CD4-positive, alpha-beta T cell treated with Interleukin-21 for 1 hour (primary cell): ENCODE data around the gene GRID1.

ENCODE experiments used
- DNase-seq: peaks from one replicate; pipeline ENCODE4 v3.0.0-alpha.2; 2020

The GRID1 gene

DNA sequence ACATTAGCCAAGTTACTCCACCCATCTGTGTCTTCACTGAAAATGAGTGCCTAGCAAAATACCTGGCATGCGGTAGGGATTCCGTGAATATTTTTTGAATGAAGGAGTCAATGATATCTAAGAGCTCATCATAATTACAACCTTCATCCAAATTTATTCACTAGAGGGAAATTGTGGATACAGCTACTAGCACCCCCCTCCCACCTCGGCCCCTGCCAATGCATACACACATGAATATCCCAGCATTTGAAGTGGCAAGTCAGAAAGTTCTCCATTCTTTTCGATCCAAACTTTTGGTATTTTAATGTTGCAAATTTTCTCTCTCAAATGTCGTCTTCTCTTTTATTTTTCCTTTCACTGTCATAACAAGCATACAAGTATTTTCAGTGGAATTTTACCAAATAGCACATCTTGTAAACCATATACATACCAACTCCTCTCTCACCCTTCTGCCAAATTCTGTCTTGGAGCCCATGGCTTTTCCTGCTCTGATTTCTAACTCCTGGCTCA, 164.3 kb downstream of the GRID1 start:
- no peak for DNase-seq

DNA sequence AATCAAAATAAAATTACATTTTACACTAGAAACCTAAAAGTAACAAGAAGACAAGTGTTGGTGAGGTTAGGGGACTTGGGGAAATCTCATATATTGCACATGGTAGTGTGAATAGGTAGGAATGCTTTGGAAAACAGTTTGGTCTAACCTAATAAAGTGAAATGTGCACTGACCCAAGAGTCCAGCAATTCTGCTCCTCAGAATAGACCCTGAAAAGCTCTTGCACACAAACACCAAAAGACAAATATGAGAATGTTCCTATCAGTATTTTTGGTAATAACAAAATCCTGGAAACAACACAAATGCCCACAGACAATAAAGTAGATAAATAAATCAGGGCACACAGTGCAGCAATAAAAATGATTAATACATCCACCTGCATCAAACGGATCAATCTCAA, 165.7 kb downstream of the GRID1 start:
- DNase-seq = no peak

DNA sequence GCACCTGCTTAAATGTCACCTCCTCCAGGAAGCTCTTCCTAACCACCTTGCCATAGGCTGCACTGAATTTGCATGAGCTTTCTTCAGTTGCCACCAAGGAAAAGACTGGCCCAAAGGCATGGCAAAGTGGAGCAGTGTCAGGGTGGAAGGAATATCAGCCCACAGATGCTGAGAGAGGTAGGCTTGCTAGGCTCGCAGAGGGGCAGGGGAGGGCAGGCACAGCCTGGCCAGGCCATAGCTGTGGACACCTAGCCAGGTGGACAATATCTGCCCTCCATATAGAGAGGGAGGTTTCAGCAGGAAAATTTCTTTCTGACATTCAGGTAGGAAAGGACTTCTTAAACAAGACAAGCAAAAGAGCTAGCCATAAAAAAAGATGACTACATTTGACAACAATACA, 166.3 kb downstream of the GRID1 start:
- no peak for DNase-seq

DNA sequence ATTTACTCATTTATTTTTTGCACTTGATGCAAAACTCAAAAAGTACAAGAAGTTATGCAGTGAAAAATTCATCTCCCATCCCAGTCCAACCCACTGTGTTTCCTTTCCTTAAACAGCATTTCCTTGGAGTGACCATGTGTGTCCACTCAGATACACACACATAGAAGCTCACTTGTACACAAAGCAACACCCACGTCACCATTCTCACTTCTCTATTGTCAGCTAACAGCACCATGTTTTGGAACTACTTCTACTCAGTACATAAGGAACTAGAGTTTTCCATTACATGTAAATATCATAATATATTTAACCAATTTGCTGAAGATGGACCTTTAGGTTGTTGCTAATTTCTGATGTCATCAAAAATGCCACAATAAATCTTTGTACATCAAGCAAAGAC, 167.6 kb downstream of the GRID1 start:
- DNase-seq = no peak

DNA sequence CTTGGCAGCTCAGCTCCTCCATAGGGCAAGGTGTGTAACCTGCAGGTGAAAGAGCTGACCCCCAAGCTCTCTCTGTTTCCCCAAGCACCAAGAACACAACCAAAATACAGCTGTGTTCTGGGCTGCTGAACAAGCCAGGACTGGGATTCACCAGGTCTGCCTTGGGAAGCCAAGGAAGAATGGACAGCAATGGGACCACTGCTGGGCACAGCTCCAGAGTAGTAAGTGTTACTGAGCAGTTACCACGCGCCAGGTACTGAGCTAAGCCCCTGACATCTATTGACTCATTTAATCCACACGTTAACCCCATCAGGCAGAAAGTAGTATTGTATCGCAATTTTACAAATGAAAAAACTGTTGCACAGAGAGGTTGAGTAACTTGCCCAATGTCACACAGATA, 168.3 kb downstream of the GRID1 start:
- no peak for DNase-seq

DNA sequence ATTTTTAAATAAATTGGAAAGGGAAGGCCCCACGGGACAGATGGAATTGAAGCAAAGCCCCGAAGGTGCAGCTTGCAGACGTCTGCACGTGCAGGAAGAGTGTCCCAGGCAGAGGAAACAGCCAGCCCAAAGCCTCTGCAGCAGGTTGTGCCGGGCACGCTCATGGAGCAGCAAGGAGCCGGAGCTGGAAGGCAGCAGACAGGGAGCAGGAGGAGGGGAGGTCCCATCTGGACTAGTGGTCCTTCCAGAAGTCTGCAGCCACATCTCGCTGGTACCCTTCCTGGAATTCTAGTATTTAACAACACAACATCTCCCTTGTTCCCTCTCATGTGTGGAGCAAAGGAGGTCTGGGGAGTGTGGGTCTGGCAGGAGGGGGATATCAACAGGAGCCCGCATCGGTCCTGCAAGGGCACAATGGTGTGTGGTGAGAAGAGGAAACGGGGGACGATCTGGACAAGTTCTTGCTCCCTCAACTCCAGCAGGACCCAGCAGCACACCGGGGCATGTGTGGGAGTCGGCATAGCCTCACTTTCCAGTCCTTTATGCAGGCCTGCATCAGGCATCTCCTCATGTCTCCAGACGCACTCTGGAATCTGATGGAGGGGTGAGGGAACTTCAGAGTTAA, 169.3 kb downstream of the GRID1 start:
- DNase-seq = no peak

DNA sequence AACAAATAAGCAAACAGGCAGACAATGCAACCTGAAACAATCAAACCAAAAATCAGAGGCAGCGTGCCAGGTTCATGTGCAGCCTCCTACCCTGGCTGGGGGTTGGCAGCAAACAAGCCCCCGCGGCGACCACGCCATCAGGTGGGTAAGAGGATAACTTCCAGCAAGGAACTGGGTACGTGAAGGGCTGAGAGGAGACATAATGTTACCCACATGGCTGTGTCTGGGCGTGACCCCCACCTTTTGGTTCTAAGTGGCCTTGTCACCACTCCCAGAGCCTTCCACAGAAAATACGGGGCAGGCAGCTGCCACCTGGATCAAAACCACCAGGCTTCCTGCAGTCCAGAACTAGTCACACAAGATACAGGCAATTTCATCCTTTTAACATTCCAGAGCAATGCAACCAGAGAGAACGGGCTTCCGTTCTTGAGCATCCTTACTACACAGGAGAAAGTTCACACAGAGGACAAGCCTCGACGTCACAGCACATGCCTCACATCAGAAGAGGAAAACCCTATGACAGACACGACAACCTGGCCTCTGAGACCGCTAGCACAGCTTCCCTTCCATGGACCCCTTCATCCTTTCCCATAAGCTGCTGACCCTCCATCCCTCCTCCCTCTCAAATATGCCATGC, 171.0 kb downstream of the GRID1 start:
- no peak for DNase-seq

DNA sequence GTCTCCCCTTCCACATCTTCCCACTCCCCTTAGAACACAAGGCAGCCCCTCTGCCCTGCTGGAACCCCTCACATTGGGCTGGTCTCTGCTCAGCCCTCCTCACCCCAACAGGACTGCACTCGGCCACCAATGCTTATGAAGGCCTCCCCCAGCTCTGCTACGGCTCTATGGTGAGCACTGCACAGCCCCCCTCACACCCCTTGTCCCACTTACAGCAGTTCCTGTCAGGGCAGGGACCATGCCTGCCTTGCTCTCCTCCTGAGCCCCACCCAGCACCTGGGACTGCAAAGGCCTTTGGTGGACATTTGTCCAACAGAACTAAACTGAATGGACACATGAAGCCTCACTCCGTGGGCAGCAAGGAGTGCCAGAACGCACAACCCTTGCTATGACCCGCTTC, 171.9 kb downstream of the GRID1 start:
- DNase-seq = no peak

DNA sequence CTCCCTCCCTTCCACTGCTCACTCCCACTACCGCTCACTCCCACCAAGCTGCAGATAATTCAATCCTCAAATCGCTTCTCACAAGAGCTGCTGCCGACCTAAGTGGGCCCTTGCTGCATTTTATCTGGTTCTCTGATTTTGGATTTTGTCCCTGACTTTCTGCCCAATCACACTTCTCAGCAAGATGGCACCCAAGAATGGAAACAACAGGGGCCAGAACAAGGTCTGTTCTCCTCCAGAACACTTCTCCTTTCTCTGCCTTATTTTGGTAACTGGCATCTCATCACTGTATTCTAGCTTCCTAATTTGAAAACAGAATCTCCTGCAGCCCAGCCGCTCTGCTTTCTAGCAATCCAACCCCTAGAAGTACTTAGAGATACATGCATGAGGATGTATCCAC, 172.8 kb downstream of the GRID1 start:
- DNase-seq = no peak

DNA sequence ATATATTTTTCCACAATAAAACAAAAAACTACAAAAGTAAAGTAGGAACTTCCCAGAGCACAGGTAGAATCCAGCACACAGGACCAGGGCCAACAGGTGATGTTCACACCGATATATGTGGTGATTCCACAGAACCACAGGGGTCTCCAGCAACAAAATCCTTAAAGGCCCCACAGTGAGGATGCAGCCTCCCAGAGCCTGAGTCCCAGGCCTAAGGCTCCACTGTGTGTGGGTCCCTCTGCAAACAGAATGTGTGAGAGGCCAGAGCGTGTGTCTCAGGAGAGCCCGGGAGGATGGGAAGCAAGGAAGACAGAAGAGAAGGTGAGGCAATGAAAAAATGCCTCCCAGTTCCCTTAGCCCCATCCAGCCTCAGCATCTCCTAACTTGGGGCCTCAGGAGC, 173.9 kb downstream of the GRID1 start:
- no peak for DNase-seq

DNA sequence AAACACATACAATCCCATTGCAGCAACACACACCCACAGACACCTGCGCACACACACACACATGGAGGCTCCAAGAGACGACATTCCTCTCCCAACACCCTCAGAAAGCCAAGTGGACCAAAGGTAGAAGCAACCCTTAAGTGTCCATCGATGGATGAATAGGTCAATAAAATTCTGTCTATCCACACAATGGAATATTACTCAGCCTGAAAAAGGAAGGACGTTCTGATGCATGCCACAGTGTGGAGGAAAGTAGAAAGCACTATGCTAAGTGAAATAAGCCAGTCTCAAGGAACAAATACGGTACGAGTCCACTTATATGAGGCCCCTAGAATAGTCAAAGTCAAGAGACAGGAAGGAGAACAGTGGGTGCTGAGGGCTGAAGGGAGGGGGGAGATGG, 174.4 kb downstream of the GRID1 start:
- no peak for DNase-seq

DNA sequence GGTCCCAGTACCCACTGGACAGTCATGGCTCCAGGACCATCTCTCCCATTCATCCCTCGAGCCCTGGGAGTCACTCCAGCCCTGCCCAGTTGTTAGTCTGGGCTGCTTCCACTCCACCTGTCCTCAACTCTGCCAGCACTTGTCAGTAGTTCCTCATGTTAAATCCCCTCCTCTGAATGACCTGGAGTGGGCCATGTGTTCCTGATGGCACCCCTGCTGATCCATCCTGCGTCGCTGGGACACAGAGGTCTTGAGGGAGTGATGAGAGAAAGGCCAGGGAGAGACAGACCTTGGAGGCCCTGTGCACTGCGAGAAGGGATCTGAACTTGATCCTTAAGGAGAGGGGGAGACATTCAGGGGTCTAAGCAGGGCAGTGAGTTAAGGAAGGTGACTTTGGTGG, 174.9 kb downstream of the GRID1 start:
- DNase-seq = no peak

DNA sequence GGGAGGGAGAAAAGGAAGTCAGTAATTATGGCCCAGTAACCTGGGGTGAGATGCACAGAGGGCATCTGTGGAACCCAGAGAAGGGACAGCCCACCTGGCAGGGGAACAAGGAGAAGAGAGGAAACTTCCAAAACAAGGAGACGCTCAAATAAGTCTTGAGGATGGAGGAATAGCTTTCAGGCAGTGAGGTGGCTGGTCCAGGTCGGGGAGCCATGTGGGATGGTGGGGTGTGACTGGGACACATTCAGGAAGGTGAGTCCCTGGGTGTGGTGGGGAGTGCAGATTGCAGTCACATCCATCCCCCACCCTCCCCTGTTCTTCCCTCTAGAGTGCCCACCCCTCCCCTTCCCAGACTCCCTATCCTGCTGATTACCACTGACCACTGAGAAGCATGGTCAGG, 175.4 kb downstream of the GRID1 start:
- no peak for DNase-seq

DNA sequence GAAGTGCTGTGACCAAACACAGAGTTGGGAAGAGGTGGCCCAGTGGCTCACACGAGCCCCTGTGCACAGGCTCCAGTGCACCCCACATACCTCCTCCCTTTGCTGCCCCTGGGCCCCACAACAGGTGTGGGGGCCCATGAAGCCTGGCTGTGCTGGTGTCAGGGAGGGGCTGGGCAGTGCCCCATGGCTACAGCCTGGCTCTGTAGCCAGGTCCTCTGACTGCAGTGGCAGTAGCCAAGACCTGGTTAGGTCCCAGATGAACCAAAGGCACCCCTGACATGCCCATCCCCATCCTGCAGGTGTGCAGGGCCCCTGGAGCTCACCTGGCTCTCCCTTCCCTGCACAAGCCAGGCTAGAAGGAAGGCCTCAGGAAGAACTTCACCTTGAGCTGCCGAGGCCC, 176.3 kb downstream of the GRID1 start:
- DNase-seq = no peak

DNA sequence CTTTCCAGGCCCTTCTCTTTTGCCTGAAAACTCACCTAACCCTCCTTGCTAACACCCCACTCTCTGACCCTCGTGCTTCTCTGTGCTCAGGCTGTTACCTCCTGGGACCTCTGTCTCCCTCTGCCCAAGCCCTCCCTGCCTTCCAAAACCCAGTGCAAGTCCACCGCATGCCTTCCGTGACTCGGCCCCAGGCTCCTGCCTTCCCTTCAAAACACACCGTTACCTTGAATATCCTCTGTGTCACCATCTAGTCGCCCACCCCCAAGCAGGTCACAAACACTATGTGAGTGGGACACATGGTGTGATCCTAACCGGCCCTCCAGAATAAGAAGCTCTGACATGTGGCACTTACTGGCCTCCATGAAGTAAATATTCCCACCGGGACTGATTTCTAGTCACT, 176.7 kb downstream of the GRID1 start:
- no peak for DNase-seq

DNA sequence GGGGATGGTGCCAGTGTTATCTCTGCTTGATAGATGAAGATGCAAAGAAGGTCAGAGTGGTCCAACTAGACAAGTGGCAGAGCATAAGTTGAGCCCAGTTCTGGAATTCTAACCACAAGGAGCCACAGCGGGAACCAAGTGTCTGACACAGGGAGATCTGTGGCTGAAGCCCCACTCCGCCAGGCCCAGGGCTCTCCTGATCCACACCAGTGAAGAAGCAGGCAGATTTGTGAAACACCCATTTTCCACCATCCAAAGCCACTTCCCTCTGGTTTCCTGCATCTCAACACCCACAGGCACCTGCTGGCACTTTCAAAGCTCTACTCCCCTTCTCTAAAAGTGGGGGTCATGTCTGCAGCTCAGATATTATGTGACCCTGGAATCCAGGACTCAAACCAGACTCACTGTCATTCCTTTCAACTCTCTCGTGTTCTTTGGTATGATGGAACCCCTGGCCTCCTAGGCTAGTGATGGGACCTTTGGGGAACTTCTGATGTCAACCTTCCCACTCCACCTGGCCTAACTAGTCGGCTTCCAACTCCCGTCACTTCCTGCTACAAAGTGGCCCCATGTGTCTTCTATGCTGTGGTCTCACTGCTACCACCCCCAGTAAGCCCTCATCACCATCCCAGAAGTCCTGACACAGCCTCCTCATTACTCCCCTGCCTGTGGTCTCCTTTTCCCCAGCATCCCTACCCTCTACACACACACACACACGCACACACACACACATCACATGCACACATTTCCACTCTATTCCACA, 177.6 kb downstream of the GRID1 start:
- no peak for DNase-seq

DNA sequence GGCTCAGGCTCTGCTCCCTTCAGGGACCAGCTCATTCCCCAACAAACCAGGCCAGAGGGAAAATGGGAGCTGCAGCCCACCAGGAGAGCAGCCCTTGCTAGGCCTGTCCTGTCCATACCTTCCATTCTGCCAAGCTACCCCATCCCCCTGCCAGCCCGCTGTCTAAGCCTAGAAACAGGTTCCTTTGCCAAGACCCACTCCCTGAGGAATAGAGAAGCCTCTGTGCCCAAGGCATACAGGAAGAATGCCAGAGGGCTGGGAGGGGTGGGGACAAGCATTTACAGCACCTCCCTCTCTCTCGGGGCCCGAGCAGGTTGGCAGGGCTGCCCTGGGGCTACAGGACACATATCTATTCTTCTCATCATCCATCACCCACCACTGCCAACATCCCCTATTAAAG, 178.3 kb downstream of the GRID1 start:
- no peak for DNase-seq

DNA sequence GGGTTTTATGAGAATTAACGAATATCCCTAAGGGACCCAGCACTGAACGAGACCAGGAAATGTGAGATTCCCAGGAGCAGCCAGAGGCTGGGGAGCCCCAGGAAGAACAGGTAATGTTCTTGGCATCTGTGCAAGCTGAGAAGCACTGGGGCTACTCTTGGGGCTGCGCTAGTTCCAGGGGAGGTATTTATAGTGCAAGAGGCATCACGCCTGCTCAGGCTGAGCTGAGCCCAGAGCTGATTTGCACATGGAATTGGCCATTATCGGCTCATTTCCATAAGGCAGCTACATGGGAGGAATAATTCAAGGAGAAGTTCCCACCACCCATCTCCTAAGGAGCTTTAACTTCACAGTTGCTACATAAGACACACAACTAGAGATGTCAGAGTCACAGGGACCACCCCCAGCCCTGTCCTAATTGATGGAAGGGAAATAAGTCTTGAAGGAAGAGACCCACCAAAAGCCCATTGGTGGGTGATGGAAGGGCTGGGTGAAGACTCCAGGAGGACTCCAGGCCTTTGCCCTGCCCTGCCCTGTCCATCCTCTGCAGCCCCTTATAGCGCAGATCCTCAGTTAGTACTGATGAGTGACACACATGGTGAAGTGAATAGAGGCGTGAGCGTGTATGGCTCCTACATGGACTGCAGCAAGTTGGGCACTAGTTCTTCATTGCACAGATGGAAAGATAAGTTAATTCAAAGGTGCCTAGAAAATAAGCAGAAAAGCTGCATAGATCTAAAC, 178.9 kb downstream of the GRID1 start:
- DNase-seq = no peak

DNA sequence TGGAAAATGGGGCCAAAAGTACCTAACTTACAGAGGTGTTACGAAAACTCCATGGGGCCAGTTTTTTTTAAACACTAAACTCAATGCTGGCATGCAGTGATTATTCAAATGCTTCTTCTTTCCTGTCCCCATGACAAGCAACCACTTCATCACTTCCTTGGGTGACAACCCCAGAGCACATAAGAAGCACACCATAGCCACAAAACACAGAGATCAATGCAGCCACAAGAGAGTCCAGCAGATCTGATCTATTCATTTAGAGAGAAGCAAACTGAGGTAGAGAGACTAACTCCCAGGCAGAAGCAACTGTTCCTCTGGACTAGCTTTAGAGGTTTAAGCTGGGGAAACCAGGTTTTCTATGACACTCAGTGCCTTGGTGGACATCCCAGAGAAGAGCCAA, 180.0 kb downstream of the GRID1 start:
- DNase-seq = no peak

DNA sequence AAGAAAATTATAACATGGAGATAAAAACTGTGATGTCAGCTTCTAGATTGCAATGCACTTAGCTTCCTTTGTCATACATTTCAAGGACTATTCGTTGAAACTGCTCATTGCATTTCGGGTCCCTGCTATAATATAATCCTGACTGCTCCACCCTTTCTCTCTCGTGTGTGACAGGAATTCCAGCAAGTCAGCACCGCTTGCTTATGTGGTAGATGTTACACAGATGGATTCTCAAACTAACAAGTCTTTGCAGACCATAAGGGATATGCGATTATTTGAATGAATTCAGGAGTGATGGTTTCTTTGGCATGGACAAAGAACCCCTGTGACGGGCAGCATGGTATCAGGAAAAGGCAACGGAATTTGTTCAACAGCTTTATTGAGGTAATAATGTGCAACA, 184.0 kb downstream of the GRID1 start:
- no peak for DNase-seq

DNA sequence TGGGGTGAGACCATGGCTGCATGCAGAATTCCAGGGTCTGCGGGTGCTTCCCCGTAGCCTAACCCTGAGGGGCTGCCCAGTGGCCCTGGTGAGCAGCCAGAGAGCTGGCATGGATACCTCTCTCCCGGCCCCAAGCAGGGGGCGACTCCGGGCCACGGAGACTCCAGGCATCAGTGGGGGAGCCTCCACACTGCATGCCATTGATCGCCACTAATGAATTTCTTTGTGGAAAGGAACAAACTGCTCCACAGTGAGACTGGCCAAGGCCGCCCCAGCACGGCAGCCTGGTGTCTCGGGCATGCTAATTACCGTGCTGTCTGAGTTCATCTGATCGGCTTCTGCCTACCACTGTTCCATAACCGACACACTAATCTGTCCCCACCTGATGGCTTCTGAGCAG, 184.4 kb downstream of the GRID1 start:
- DNase-seq = no peak

DNA sequence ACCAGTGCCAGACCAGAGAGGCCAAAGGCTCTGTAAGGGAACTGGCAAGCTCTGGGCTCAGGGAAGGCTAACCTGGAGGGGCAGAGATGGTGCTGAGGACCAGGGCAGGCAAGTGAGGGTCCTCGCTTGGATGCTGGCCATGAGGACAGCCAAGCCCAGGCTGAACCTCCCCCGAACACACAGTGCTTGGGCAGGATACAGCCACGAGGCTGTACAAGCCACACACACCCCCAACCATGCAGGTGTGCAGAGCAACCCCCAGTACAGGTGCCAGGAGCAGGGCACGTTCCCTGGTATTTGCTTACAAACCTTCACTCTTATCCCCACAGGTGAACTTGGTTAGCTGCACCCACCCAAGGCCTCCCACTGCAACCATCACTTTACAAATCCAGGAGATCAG, 185.7 kb downstream of the GRID1 start:
- DNase-seq = no peak

DNA sequence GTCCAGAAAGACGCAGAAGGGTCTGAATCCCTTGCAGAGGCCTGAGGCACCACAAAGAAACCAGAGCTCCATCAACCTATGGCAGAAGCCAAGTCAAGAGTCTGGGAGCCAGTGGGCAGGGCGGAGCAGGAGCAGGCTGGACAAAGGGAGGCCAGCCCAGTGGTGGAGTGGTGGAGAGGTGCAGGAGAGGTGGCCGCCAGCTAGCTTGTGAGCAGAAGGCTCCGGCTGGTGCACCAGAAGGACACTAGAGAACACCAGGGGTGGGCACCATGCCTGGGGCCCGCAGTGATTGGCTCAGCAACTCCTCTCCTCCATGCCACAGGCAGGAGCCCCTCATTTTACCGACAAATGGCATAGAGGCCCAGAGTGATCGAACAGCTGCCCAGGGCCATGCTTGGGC, 186.6 kb downstream of the GRID1 start:
- no peak for DNase-seq

DNA sequence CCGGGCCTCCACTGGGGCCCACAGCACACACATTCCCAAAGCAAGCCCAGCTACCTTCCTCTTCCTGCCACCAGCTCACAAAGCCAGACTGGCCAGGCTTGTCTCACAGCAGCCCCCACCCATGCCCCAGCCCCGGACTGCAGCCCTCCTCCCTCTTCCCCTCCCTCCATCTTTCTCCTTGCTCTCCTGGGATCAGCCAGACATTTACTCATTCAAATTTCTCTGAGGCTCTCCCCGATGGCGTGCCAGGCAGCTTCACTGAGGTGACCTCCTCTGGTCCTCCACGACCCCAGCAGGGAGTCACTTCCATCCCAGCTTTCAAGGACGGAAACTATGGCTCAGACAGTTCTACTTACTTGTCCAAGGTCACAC, 187.5 kb downstream of the GRID1 start:
- DNase-seq = no peak
